Measurements from ENCODE around the gene SYNDIG1.

GRCh38 chr20:24450177-24450576 lies 19.3 kb upstream of the SYNDIG1 start:
- TF ChIP-seq POLR2A (IDR thresholded peaks at IDR 0.05) = no peak
- TF ChIP-seq, protein P1, sequence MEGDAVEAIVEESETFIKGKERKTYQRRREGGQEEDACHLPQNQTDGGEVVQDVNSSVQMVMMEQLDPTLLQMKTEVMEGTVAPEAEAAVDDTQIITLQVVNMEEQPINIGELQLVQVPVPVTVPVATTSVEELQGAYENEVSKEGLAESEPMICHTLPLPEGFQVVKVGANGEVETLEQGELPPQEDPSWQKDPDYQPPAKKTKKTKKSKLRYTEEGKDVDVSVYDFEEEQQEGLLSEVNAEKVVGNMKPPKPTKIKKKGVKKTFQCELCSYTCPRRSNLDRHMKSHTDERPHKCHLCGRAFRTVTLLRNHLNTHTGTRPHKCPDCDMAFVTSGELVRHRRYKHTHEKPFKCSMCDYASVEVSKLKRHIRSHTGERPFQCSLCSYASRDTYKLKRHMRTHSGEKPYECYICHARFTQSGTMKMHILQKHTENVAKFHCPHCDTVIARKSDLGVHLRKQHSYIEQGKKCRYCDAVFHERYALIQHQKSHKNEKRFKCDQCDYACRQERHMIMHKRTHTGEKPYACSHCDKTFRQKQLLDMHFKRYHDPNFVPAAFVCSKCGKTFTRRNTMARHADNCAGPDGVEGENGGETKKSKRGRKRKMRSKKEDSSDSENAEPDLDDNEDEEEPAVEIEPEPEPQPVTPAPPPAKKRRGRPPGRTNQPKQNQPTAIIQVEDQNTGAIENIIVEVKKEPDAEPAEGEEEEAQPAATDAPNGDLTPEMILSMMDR (IDR thresholded peaks at IDR 0.05) = no peak

Measured in lower leg skin (tissue), 3 donors.